Measurements from ENCODE around the gene KRTAP9-8.
"Not testable (repeated sequence)": the region's sequence is repeated elsewhere in the genome, so short reads cannot be mapped to it uniquely, and the experiment has no call there.

Gene KRTAP9-8

GRCh38 chr17:41263212-41263611 is 25.4 kb downstream of the KRTAP9-8 start:
- Histone ChIP-seq H3K9ac (ENCODE audit: low read length) (no peak overlapping the region), H3K4me1 (ENCODE audit: control insufficient read depth, low read depth, low read length) (no peaks in the 10 kb centered on the region)

GRCh38 chr17:41264599-41264998 is 26.8 kb downstream of the KRTAP9-8 start:
- H3K27me3 ChIP-seq (ENCODE audit: control insufficient read depth, insufficient read depth, low read length): no peaks in the 10 kb centered on the region
- H3K9me3 ChIP-seq (ENCODE audit: control insufficient read depth, low read depth, low read length): no peaks in the 10 kb centered on the region
- no peak overlapping the region for H3K27ac ChIP-seq (ENCODE audit: low read length)
- H3K4me3 ChIP-seq (ENCODE audit: low read length): no peak overlapping the region
- no peaks in the 10 kb centered on the region for H3K4me1 ChIP-seq (ENCODE audit: control insufficient read depth, low read depth, low read length)
- H3K9ac ChIP-seq (ENCODE audit: low read length): no peak overlapping the region
- no peaks in the 10 kb centered on the region for H3K36me3 ChIP-seq (ENCODE audit: control insufficient read depth, low read depth, low read length)

More at GRCh38 chr17:41263212-41263611, 25.4 kb downstream of the KRTAP9-8 start:
- H3K36me3 ChIP-seq (ENCODE audit: control insufficient read depth, low read depth, low read length): no peaks in the 10 kb centered on the region
- no peaks in the 10 kb centered on the region for H3K9me3 ChIP-seq (ENCODE audit: control insufficient read depth, low read depth, low read length)
- H3K27me3 ChIP-seq (ENCODE audit: control insufficient read depth, insufficient read depth, low read length): no peaks in the 10 kb centered on the region
- no peak overlapping the region for H3K27ac ChIP-seq (ENCODE audit: low read length)
- no peak overlapping the region for H3K4me3 ChIP-seq (ENCODE audit: low read length)

- H3K27me3 ChIP-seq (ENCODE audit: control insufficient read depth, insufficient read depth, low read length): no peaks in the 10 kb centered on the region
- H3K36me3 ChIP-seq (ENCODE audit: control insufficient read depth, low read depth, low read length): no peaks in the 10 kb centered on the region
- H3K9ac ChIP-seq (ENCODE audit: low read length): no peak within 1 kb of the TSS
- H3K9me3 ChIP-seq (ENCODE audit: control insufficient read depth, low read depth, low read length): no peaks in the 10 kb centered on the region
- no peaks in the 10 kb centered on the region for H3K4me1 ChIP-seq (ENCODE audit: control insufficient read depth, low read depth, low read length)
- H3K4me3 ChIP-seq (ENCODE audit: low read length): no peak within 1 kb of the TSS
- no peak within 1 kb of the TSS for H3K27ac ChIP-seq (ENCODE audit: low read length)
Measured at GRCh38 chr17:41265078-41265477, 27.3 kb downstream of the KRTAP9-8 start, which contains the start of gene KRTAP9-6. TSS of gene KRTAP9-6 (plus strand) at chr17:41265378. CDS start at chr17:41265378, 0 bp downstream.

- Histone ChIP-seq H3K4me1 (ENCODE audit: control insufficient read depth, low read depth, low read length) (no peaks in the 10 kb centered on the region), H3K9me3 (ENCODE audit: control insufficient read depth, low read depth, low read length) (no peaks in the 10 kb centered on the region), H3K27me3 (ENCODE audit: control insufficient read depth, insufficient read depth, low read length) (no peaks in the 10 kb centered on the region), H3K4me3 (ENCODE audit: low read length) (no peak overlapping the region), H3K36me3 (ENCODE audit: control insufficient read depth, low read depth, low read length) (no peaks in the 10 kb centered on the region), H3K27ac (ENCODE audit: low read length) (no peak overlapping the region), H3K9ac (ENCODE audit: low read length) (no peak overlapping the region)
Measured at GRCh38 chr17:41267711-41268110, 29.9 kb downstream of the KRTAP9-8 start.

- H3K4me3 ChIP-seq (ENCODE audit: low read length); H3K27ac ChIP-seq (ENCODE audit: low read length); H3K4me1 ChIP-seq (ENCODE audit: control insufficient read depth, low read depth, low read length); H3K9ac ChIP-seq (ENCODE audit: low read length); H3K36me3 ChIP-seq (ENCODE audit: control insufficient read depth, low read depth, low read length); H3K9me3 ChIP-seq (ENCODE audit: control insufficient read depth, low read depth, low read length); H3K27me3 ChIP-seq (ENCODE audit: control insufficient read depth, insufficient read depth, low read length): not testable (repeated sequence)
Measured at GRCh38 chr17:41271323-41271722, 33.5 kb downstream of the KRTAP9-8 start.

GRCh38 chr17:41271858-41272257 is 34.1 kb downstream of the KRTAP9-8 start:
- no peaks in the 10 kb centered on the region for H3K36me3 ChIP-seq (ENCODE audit: control insufficient read depth, low read depth, low read length)
- no peak overlapping the region for H3K27ac ChIP-seq (ENCODE audit: low read length)
- no peaks in the 10 kb centered on the region for H3K27me3 ChIP-seq (ENCODE audit: control insufficient read depth, insufficient read depth, low read length)
- no peaks in the 10 kb centered on the region for H3K4me1 ChIP-seq (ENCODE audit: control insufficient read depth, low read depth, low read length)
- H3K4me3 ChIP-seq (ENCODE audit: low read length): no peak overlapping the region
- no peaks in the 10 kb centered on the region for H3K9me3 ChIP-seq (ENCODE audit: control insufficient read depth, low read depth, low read length)
- H3K9ac ChIP-seq (ENCODE audit: low read length): no peak overlapping the region

GRCh38 chr17:41275648-41276190 is 37.9 kb downstream of the KRTAP9-8 start, which contains the start of gene KRTAP9-7:
TSS of gene KRTAP9-7 (plus strand) at chr17:41275698. CDS start at chr17:41275698, 0 bp downstream.
- H3K9ac ChIP-seq (ENCODE audit: low read length); H3K9me3 ChIP-seq (ENCODE audit: control insufficient read depth, low read depth, low read length); H3K4me3 ChIP-seq (ENCODE audit: low read length); H3K27me3 ChIP-seq (ENCODE audit: control insufficient read depth, insufficient read depth, low read length); H3K4me1 ChIP-seq (ENCODE audit: control insufficient read depth, low read depth, low read length); H3K27ac ChIP-seq (ENCODE audit: low read length); H3K36me3 ChIP-seq (ENCODE audit: control insufficient read depth, low read depth, low read length): not testable (repeated sequence)

- no peak overlapping the region for H3K27ac ChIP-seq (ENCODE audit: low read length)
- H3K4me1 ChIP-seq (ENCODE audit: control insufficient read depth, low read depth, low read length): no peaks in the 10 kb centered on the region
- H3K27me3 ChIP-seq (ENCODE audit: control insufficient read depth, insufficient read depth, low read length): no peaks in the 10 kb centered on the region
- H3K4me3 ChIP-seq (ENCODE audit: low read length): no peak overlapping the region
- no peak overlapping the region for H3K9ac ChIP-seq (ENCODE audit: low read length)
- no peaks in the 10 kb centered on the region for H3K36me3 ChIP-seq (ENCODE audit: control insufficient read depth, low read depth, low read length)
- H3K9me3 ChIP-seq (ENCODE audit: control insufficient read depth, low read depth, low read length): no peaks in the 10 kb centered on the region
Measured at GRCh38 chr17:41278176-41278955, 40.6 kb downstream of the KRTAP9-8 start.

- Histone ChIP-seq H3K27me3 (ENCODE audit: control insufficient read depth, insufficient read depth, low read length) (no peaks in the 10 kb centered on the region), H3K36me3 (ENCODE audit: control insufficient read depth, low read depth, low read length) (no peaks in the 10 kb centered on the region)
Measured at GRCh38 chr17:41284043-41284442, 46.2 kb downstream of the KRTAP9-8 start.

GRCh38 chr17:41284546-41284945 is 46.7 kb downstream of the KRTAP9-8 start:
- Histone ChIP-seq H3K27ac (ENCODE audit: low read length) (no peak overlapping the region), H3K9ac (ENCODE audit: low read length) (no peak overlapping the region), H3K4me3 (ENCODE audit: low read length) (no peak overlapping the region), H3K27me3 (ENCODE audit: control insufficient read depth, insufficient read depth, low read length) (no peaks in the 10 kb centered on the region), H3K36me3 (ENCODE audit: control insufficient read depth, low read depth, low read length) (no peaks in the 10 kb centered on the region), H3K9me3 (ENCODE audit: control insufficient read depth, low read depth, low read length) (no peaks in the 10 kb centered on the region), H3K4me1 (ENCODE audit: control insufficient read depth, low read depth, low read length) (peaks cover 7% of the 10 kb centered on the region)

More at GRCh38 chr17:41284043-41284442, 46.2 kb downstream of the KRTAP9-8 start:
- Histone ChIP-seq H3K9me3 (ENCODE audit: control insufficient read depth, low read depth, low read length) (no peaks in the 10 kb centered on the region), H3K4me1 (ENCODE audit: control insufficient read depth, low read depth, low read length) (peaks cover 7% of the 10 kb centered on the region), H3K27ac (ENCODE audit: low read length) (no peak overlapping the region), H3K4me3 (ENCODE audit: low read length) (no peak overlapping the region), H3K9ac (ENCODE audit: low read length) (no peak overlapping the region)

- Histone ChIP-seq H3K9me3 (ENCODE audit: control insufficient read depth, low read depth, low read length) (no peaks in the 10 kb centered on the region), H3K27me3 (ENCODE audit: control insufficient read depth, insufficient read depth, low read length) (no peaks in the 10 kb centered on the region), H3K4me1 (ENCODE audit: control insufficient read depth, low read depth, low read length) (peaks cover 7% of the 10 kb centered on the region), H3K9ac (ENCODE audit: low read length) (no peak overlapping the region), H3K27ac (ENCODE audit: low read length) (no peak overlapping the region), H3K36me3 (ENCODE audit: control insufficient read depth, low read depth, low read length) (no peaks in the 10 kb centered on the region), H3K4me3 (ENCODE audit: low read length) (no peak overlapping the region)
Measured at GRCh38 chr17:41287050-41287449, 49.3 kb downstream of the KRTAP9-8 start.

Measured in iPS-18a (cell line).